ENCODE measurements around the gene EEIG1.

The EEIG1 gene

DNA sequence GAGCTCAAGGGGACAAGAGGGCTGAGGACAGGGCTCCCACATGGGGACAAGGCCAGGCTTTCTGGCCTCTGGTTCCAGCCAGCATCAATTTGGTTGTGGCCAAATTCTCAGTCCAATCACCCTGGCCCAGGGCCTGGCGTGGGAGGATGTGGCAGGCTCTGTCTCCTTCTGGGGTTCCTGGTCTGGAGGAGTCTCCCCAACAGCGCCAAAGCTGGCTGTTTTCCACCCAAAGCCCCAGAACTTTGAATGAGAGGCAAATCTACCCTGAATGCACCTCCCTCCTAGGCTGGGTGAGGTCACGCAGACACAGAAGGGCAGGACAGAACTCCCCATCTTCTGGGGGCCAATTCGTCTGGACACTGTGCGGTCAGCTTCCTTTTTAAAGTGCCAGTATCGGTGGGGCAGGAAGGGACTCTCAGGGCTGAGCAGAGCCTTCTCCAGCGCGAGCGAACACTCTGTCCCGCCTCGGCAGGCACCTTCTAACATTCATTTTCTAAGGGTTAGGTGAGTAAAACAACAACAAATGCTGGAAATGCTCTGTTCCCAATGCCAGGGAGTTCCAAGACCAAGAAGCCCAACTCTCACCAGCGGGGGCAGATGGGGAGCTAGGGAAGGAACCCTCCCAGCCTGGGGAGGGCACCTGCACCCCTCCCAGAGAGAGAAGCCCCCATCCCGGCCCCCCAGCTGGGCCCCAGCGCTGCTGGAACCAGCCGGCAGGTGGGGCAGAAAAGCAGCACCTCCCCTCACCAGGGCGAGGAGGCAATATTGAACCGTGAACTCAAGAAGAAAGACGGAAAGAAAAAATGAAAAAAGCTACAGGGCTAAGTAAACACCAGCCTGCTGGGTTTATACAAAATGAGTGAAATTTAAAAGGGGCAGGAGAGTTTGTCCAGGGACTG lies 39.5 kb downstream of the EEIG1 start:
- no peak for DNase-seq (ENCODE audit: low read depth)

DNA sequence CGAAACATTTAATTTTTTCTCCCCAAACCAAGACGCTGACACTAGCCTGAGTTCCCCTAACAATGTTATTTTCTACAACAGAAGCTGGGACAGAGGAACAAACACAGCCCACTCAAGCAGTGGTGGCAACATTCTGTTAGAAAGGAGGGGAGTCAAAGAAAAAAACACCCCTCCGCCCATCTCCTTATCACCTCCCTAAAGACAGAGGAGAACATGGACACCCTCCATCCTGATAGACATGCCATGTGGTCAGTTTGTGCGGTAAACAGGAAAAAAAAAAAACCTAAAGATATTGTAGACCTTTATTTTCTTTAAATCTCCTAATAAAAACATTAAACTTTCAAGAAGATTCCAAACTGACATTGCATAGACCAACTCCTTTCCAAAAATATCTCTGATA lies 40.2 kb downstream of the EEIG1 start:
- no peak for DNase-seq (ENCODE audit: low read depth)

DNA sequence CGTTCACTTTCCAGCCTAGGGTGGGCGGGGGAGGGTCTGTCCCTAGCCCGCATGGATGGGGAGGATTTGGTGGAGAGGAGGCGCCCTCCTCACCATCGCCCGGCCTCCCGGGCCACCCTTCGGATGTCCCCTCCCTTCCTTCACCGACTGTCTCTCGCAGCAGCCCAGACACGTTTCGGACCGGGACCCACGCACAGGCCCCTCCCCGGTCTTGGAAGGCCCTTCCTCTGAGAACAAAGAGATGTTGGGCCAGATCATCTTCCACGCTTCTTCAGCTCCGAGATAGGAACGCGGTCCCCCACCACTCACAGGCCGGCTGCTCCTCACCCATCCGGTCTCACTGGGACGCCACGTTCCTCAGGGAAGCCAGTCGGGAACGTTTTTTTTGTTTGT lies 42.5 kb downstream of the EEIG1 start:
- DNase-seq (ENCODE audit: low read depth), result no peak

DNA sequence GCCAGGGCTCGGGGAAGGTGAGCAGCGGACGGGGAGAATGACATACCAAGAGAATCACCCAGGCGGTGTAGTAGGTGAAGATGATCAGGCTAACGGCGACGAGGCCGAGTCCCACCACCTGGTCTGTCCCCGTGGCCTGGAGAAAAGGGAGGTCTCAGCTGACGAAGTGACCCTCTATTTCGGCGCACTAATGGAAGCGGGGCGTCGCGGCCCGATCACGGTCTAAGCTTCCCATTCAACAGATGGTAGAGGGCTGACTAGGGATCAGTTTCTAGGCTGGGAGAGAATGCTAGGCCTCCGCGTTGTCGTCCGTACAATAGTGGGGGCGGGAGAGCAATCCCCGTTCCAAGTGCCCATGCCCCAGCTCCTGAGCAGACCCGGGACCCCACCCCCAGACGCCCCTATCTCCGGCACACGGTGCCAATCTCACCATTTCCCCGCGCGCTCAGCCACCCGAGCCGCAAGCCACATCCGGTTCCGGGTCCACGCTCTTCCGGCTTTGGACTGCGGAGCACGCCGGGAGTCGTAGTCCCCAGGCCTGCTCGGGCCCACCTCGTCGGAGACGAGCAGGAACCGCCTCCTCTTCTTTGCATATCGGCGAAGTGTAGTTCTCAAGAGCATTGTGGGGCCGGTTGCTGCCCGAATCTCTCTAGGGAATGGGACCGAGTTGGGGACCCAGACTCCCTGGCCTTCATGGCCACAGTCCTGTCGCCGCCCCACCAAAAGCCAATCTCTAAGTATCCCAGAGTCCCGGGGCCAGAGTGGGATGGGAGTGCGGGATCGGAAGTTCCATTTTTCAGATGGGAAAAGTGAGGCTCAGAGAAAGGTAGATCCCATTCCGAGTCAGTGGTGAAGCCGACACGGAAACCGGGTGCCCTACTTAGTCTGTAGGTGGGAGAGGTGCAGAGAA lies 43.1 kb downstream of the EEIG1 start, which contains the start of gene DPM2:
Gene DPM2, minus strand, starts transcription at position 467 of the 910 bp plus-strand sequence. Its CDS starts 34 bp downstream, at position 433.
- peak; percentile 84 for DNase-seq (ENCODE audit: low read depth)

GRCh38 chr9:127937056-127937387 lies 43.8 kb downstream of the EEIG1 start:
- DNase-seq (ENCODE audit: low read depth), result no peak

DNA sequence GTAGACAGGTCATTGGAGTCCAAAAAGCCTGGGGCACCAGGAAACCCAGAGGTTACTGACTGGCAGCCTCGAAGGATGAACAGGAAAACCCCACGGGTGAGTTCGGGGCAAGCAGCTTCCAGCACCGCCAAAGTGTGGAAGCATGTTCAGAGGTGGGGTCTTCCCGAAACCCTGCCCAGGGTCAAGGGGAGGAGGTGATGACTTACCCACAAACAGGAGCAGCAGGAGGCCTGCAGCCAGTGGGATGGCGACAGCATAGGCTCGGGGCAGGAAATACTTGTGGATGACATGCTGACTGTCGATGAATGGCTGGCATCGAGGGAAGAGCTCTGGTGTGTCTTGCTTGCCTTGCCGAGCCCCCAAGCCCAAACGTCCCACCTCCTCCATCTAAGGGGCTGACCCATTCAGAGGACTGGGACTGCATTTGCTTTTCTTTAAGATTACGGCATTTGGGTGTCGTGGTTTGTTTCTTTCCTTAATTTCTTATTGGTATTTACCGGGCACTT lies 44.4 kb downstream of the EEIG1 start:
- no peak for DNase-seq (ENCODE audit: low read depth)

DNA sequence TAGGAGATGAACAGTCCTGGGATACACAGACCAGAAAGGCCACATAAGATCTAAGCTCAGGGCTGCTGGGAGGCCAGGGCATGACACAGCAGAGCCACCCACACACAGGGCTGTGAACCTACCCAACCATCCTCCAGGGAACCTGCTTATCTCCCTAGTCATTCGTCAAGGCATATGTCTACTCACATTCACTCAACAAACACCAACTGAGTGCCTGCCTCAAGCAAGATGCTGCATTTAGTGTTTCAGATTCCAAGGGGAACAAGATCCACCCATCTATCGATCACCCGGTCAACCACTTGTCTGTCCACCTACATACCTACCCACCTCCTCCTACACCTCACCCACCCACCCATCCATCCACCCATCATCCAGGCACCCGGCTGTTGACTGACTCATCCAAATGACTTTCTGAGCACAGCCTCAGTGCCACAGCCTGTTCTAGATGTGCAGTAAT lies 45.0 kb downstream of the EEIG1 start:
- no peak for DNase-seq (ENCODE audit: low read depth)

DNA sequence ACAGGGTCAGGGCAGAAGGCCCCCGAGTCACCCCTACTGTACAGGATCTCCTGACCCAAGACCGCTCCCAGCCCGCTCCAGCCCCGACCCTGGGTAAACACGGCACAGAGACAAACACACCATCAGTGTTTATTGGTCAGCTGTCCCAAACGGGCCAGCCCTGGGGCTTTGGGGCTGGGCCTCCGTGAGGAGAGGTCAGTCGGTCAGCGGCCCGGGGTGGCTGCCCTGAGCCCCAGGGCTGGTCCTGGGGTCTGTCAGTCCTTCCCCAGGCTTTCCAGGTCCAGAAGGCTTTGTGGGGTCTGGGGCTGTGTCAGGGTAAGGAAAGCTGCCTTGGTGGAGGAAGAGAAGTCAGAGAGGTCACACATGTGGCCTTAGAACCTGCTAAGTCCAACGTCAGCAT lies 45.8 kb downstream of the EEIG1 start:
- no peak for DNase-seq (ENCODE audit: low read depth)

GRCh38 chr9:127934248-127934647 lies 46.5 kb downstream of the EEIG1 start:
- no peak for DNase-seq (ENCODE audit: low read depth)

GRCh38 chr9:127931092-127931881 lies 49.5 kb downstream of the EEIG1 start:
- DNase-seq (ENCODE audit: low read depth), result no peak
